Smooth muscle cell of the pulmonary artery (primary cell): ENCODE data around the gene TAS2R3. TPM values are rescaled to one million over a fixed set of nuclear protein-coding genes. Genes with fewer than 3 reads are reported as not detected.

Experiments
- total RNA-seq: library from RNA; depleted of rRNA; stranded (reverse); fragments of >200 nt; gene quantifications from 2 replicates; pipeline ENCODE4 v1.2.3, GENCODE V29; 2014

The TAS2R3 gene, protein sequence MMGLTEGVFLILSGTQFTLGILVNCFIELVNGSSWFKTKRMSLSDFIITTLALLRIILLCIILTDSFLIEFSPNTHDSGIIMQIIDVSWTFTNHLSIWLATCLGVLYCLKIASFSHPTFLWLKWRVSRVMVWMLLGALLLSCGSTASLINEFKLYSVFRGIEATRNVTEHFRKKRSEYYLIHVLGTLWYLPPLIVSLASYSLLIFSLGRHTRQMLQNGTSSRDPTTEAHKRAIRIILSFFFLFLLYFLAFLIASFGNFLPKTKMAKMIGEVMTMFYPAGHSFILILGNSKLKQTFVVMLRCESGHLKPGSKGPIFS
- 2.0 and 2.4 TPM in 2 replicates for total RNA-seq

DNA sequence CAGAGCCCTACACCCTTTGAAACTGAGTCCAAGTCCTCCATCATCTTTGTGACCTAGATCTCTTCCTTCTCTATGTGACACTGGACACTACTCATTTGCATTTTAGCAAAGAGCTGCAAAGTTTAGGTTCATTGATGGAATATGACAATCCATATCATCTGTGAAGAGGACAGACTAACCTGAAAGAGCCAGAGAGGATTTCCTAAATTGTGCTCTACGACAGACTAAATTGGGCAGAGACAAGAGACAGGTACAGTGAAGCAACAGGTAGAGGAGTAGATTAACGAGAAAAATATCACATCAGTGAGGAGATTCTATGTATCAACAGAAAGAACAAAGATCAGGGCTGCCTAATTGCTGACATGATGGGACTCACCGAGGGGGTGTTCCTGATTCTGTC is at the start of gene TAS2R3:
TSS of gene TAS2R3 (plus strand) at position 301 of the 400 bp plus-strand sequence. CDS start at position 363, 62 bp downstream.

GRCh38 chr7:141737836-141738591 is 25.9 kb upstream of the TAS2R3 start, which contains the start of gene SSBP1:
Gene SSBP1 (plus strand): TSS chr7:141738358. CDS start chr7:141739167, 809 bp downstream.

GRCh38 chr7:141776374-141776773 is 12.5 kb downstream of the TAS2R3 start, which contains the start of gene TAS2R4:
Gene TAS2R4 (plus strand): TSS chr7:141776674. CDS start chr7:141778489, 1,815 bp downstream.

GRCh38 chr7:141789917-141790316 is 26.0 kb downstream of the TAS2R3 start, which contains the start of gene TAS2R5:
Gene TAS2R5 (plus strand): TSS chr7:141790217. CDS start chr7:141790362, 145 bp downstream.

Other genes starting within 250 kb of the TAS2R3 start
- gene AGK, start 212.7 kb upstream of the TAS2R3 start, total RNA-seq: 20.5 and 21.3 TPM in 2 replicates
- gene DENND11, start 61.9 kb upstream of the TAS2R3 start, total RNA-seq: 9.4 and 10.7 TPM in 2 replicates
- gene WEE2, start 55.7 kb upstream of the TAS2R3 start, total RNA-seq: not detected in 2 replicates
- gene SSBP1, start 25.7 kb upstream of the TAS2R3 start, total RNA-seq: 77.1 and 90.1 TPM in 2 replicates
- gene TAS2R4, start 12.6 kb downstream of the TAS2R3 start, total RNA-seq: 1.5 and 1.9 TPM in 2 replicates
- 1.6 and 2.1 TPM in 2 replicates for gene TAS2R5, start 26.1 kb downstream of the TAS2R3 start, total RNA-seq
- gene PRSS37, start 77.4 kb downstream of the TAS2R3 start, total RNA-seq: not detected in 2 replicates
- 0.07 TPM in 1 of 2 replicates, not detected in the other for gene OR9A4, start 152.3 kb downstream of the TAS2R3 start, total RNA-seq
- gene CLEC5A, start 182.9 kb downstream of the TAS2R3 start, total RNA-seq: not detected in 2 replicates
- gene TAS2R38, start 209.7 kb downstream of the TAS2R3 start, total RNA-seq: not detected in 2 replicates
- gene MGAM, start 231.8 kb downstream of the TAS2R3 start, total RNA-seq: 0.39 and 0.46 TPM in 2 replicates